22Rv1 (cell line): ENCODE results near the gene FOXR1.

ENCODE experiments used
- H3K27ac ChIP-seq: fragments of 450-650 bp; 2 replicates; pipeline ENCODE4 v1.5.1; 2017
- ZFX ChIP-seq: fragments of 450-650 bp; IDR thresholded peaks from 2 replicates; pipeline ENCODE4 v1.6.1; 2017; ENCODE audit warnings: antibody characterized with exemption, borderline replicate concordance
- TF ChIP-seq, protein P1 (sequence below): fragments of 450-650 bp; IDR thresholded peaks from 2 replicates; pipeline ENCODE4 v1.5.1; 2017; ENCODE audit warnings: mild to moderate bottlenecking

The FOXR1 gene

DNA sequence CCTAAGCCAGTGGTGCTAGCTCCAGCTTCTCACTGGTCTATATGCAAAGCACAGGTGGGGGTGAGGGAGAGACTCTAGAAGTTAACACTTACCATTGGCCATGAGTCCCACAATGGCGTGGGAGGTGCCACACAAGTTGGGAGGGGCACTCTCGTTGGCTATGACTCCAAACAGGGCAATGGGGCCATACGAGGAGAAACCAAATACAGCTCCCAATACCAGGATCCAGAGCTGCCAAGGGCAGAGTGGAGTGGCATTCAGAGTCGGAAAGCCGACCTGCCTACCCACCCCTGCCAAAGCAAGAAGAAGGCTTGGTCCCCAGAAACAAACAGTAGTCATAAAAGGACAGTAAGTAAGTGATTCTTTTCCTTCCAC is 53.5 kb downstream of the FOXR1 start:
- TF ChIP-seq ZFX, result no peak
- TF ChIP-seq, protein P1, sequence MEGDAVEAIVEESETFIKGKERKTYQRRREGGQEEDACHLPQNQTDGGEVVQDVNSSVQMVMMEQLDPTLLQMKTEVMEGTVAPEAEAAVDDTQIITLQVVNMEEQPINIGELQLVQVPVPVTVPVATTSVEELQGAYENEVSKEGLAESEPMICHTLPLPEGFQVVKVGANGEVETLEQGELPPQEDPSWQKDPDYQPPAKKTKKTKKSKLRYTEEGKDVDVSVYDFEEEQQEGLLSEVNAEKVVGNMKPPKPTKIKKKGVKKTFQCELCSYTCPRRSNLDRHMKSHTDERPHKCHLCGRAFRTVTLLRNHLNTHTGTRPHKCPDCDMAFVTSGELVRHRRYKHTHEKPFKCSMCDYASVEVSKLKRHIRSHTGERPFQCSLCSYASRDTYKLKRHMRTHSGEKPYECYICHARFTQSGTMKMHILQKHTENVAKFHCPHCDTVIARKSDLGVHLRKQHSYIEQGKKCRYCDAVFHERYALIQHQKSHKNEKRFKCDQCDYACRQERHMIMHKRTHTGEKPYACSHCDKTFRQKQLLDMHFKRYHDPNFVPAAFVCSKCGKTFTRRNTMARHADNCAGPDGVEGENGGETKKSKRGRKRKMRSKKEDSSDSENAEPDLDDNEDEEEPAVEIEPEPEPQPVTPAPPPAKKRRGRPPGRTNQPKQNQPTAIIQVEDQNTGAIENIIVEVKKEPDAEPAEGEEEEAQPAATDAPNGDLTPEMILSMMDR, result no peak
- H3K27ac ChIP-seq, result no peak overlapping the region

DNA sequence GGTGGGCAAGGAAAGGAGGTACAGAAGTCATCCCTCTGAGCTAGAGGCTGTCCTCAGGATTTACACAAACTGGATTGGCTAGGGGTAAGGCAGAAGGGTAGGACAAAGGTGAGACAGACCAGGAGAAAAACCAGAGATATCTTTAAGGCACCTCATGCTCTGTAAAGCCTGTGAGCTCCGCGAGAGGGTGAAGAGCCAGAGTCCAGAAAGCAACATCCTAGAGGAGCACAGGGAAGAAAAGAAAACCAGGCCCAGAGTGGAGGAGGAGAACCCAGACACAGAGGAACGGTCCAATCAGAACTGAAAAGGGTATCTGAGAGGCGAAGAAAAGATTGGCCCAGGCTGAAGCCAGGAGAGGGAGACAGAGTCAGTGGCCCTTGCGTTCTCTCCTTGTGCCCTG is 54.0 kb downstream of the FOXR1 start:
- TF ChIP-seq, protein P1, result no peak
- TF ChIP-seq ZFX, result no peak
- H3K27ac ChIP-seq, result no peak overlapping the region

DNA sequence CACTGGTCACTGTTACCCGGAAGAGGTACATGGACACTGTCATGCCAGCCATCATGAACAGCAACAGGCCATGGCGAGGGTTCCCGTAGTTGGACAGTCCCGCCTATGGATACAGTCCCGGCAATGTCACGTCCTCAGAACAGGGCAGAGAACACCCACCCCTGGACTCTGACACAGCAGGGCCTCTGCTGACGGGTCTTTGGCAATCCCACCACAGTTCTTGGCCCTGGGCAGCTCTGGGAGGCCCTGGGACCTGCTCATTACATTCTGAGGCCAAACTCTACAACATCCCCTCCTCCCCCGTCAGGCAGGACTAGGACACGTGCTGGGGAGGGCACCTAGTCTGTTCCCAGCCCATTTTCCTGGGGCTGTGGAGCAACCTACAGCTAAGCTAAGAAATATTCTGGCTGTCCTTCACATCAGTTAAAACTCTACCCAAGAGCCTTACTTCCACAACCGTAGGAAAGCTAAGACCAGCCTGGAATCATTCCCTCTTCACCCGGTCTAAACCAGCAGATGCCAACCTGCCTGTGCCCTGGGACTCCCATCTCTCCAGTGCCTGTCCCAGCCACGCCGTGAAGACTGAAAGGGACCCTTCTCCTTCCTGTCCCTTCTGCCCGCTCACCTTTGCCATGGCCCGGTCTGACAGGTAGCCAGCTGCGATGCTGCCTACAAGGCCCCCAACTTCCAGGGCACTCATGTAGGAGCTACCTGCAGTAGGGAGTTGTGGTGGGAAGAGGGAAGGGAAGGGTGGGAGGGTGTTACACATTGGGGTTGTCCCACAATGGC is 54.6 kb downstream of the FOXR1 start:
- TF ChIP-seq ZFX, result no peak
- TF ChIP-seq, protein P1, result no peak
- no peak overlapping the region for H3K27ac ChIP-seq

DNA sequence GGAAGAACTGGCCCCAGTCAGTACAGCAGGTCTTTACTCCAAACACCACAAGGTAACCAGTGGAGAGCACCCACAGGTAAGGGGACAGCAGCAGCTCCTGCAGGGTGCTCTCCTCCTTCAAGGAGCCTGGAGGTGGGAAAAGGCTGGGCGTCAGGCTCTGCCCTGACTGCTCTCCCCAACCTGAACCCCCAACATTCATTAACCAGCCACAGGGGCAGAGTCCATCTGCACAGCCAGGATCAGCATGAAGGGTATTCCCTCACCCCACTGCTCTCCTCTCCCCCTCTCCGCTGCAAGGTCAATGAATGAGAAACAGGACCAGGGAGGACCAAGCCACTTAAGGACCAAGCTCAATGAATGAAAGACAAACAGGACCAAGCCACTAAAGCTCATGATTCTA is 55.4 kb downstream of the FOXR1 start:
- TF ChIP-seq, protein P1, result no peak
- TF ChIP-seq ZFX, result no peak
- H3K27ac ChIP-seq, result no peak overlapping the region

DNA sequence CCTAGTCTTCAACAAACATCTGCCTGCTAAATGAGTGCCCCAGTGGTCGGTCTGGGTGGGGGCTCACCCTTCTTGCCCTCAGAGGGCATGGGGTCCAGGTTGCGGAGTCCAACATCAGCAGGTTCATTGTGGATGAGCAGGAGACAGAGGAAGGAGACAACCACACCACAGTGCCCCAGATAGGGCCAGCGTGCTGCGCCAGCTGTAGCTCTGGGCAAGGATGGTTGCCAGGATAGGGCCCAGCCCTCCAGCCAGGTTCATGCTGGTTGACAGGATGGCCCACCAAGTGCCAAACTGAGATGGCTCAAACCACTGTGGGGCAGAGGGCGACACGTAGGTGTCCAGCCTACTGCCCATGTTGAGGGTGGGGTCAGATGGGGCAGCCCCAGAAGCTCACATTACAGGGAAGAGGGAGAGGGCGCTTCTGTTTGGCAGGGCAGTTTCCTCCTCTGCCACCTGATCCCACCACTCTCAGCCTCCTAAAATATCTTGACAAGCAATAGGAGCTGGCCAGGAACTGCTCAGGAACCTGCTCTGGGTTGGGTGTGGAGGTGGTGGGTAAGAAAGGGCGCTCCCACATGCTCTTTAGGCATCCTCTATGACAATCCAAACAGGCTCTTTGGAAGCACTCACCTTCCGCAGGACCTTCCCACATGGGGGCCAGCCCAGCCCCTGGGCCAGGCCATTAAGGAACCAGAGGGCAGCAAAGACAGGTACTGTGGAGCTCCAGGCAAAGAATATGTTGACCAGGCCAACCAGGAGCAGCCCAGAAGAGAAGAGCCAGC is 56.2 kb downstream of the FOXR1 start:
- TF ChIP-seq, protein P1, result no peak
- no peak for TF ChIP-seq ZFX

DNA sequence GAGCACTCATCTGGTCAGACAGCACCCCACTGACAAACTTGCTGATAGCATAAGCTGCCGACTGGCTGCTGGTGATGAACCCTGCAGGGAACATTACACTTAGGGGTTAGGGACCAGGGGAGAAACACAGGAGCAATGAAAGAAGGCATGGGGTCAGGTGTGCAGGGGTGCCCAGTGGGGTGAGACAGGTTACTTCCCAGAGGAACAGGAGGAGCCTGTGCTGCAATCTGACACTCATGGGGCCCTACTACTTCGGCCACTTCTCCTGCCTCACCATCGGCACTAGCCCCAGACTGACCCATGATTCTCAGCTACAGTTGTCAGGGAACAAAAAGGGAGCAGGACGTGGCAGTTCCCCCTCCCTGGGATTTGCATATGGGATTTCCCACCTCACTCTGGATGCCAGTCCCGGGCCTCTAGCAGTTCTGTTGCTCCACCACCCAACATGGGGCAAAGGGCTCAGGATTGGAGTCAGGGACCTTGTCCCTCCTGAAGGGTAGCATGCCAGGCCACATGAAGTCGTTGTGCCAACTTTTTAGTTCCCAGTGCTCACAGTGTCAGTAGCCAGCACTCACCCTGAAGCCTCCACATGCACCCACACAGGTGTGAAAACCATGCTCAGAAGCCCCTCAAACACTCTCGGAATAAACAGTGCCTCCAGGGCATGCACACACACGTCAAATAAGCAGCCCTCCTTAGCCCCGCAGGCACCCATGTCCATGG is 56.9 kb downstream of the FOXR1 start:
- TF ChIP-seq, protein P1, result no peak
- no peak for TF ChIP-seq ZFX
- no peak overlapping the region for H3K27ac ChIP-seq

More for the DNA sequence above, 56.2 kb downstream of the FOXR1 start:
- H3K27ac ChIP-seq, result no peak overlapping the region
